Fibroblast of the aortic adventitia (primary cell): ENCODE results near the gene PGBD4. TPM values are rescaled to one million over a fixed set of nuclear protein-coding genes. Genes with fewer than 3 reads are reported as not detected.

Experiments
- DNase-seq: peaks from one replicate; pipeline ENCODE4 v3.0.0-alpha.2; 2010; ENCODE audit warnings: low read depth
- H3K4me3 ChIP-seq: 2 replicates; pipeline ENCODE4 v1.5.1; 2011; ENCODE audit warnings: low read depth, mild to moderate bottlenecking, control low read depth, low read length, moderate library complexity
- total RNA-seq: library from RNA; depleted of rRNA; stranded (reverse); fragments of >200 nt; gene quantifications from 2 replicates; pipeline ENCODE4 v1.2.3, GENCODE V29; 2012; ENCODE audit warnings: low replicate concordance
- TF ChIP-seq, protein P1 (sequence below): IDR thresholded peaks from 2 replicates; pipeline ENCODE4 v1.5.1; 2011; ENCODE audit warnings: mild to moderate bottlenecking, low read length, control low read depth, inconsistent platforms; ENCODE audit not compliant: insufficient read depth

PGBD4 gene
- total RNA-seq, result 1.6 and 2.2 TPM in 2 replicates

GRCh38 chr15:34101366-34102174 is at the start of gene PGBD4, which contains the start of gene EMC7:
PGBD4 (plus strand) TSS chr15:34102083; CDS start chr15:34102532, 449 bp downstream.
EMC7 (minus strand) TSS chr15:34101862; CDS start chr15:34101839, 23 bp downstream.
- H3K4me3 ChIP-seq, result peak within 1 kb of the TSS; percentile 100
- TF ChIP-seq, protein P1, sequence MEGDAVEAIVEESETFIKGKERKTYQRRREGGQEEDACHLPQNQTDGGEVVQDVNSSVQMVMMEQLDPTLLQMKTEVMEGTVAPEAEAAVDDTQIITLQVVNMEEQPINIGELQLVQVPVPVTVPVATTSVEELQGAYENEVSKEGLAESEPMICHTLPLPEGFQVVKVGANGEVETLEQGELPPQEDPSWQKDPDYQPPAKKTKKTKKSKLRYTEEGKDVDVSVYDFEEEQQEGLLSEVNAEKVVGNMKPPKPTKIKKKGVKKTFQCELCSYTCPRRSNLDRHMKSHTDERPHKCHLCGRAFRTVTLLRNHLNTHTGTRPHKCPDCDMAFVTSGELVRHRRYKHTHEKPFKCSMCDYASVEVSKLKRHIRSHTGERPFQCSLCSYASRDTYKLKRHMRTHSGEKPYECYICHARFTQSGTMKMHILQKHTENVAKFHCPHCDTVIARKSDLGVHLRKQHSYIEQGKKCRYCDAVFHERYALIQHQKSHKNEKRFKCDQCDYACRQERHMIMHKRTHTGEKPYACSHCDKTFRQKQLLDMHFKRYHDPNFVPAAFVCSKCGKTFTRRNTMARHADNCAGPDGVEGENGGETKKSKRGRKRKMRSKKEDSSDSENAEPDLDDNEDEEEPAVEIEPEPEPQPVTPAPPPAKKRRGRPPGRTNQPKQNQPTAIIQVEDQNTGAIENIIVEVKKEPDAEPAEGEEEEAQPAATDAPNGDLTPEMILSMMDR, result no peak
- peak; percentile 100 for DNase-seq

- no peak overlapping the region for H3K4me3 ChIP-seq
- TF ChIP-seq, protein P1, result no peak
- DNase-seq, result no peak
These were observed 47.7 kb upstream of the PGBD4 start for GRCh38 chr15:34054081-34054707.

DNA sequence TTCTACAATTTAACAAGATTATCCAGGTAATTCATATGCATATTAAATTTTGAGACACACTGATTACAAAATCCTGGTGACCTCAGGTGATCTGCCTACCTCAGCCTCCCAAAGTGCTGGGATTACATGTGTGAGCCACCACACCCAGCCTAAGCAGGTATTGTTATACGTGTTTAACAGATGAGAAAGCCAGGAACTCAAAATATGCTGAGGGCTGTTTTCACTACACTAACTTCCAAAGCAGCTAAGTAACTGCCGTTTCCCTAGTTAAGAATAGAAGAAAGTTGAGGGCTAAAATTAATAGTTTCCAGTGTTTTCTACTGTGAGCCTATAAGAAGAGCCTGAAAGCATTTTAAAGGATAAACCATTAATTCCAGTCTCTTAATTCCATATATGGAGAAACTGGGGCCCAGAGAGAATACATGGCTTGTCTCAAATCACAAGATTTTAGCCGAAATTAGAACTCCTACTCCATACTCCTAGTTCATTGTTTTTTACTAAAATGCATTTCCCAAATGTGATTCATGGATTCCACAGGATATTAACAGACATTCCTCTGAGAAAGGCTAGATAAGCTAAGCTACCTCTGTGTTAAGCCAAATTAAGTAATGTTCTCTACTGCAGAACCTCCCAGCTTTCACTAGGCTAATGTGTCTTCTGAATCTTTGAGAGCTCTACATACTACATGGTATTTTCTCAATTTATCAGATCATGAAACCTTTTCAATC is 45.9 kb upstream of the PGBD4 start:
- H3K4me3 ChIP-seq, result peak overlapping the region; percentile 7

DNA sequence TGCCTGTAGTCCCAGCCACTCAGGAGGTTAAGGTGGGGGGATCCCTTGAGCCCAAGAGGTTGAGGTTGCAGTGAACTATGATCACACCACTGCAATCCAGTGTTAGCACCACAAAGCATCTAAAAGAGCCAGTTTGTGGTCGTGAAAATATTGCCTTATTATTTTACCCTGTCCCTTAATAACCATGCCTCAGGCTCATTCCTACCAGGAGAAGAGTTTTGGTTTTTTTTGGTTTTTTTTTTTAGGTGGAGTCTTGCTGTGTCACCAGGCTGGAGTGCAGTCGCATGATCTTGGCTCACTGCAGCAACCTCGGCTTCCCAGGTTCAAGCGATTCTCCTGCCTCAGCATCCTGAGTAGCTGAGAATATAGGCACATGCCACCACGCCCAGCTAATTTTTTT is 45.0 kb upstream of the PGBD4 start:
- DNase-seq, result no peak
- TF ChIP-seq, protein P1, result no peak
- H3K4me3 ChIP-seq, result no peak overlapping the region

More for the DNA sequence above, 45.9 kb upstream of the PGBD4 start:
- TF ChIP-seq, protein P1, result no peak
- peak; percentile 97 for DNase-seq

- DNase-seq, result no peak
- H3K4me3 ChIP-seq, result no peak overlapping the region
- TF ChIP-seq, protein P1, result no peak
These were observed 42.4 kb upstream of the PGBD4 start for GRCh38 chr15:34059476-34059875.

DNA sequence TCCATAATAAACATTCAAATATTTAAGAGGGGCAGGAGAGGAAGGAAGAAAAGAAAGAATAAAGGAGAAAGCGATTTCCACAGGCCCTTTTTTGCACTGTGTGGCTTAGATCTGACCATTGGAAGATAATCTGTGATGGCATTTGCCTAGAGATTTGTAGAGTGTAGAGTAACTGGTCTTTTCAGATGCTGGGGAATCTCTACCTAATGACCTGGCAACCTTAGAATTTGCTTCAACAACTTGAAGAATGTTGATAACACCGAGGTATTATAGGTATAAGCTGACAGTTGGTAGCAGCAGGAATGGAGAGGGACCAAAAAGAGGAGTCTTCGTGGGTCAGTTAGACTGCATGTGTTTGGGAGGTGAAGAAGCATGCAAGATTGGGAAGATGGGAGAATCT is 41.9 kb upstream of the PGBD4 start:
- DNase-seq, result no peak
- TF ChIP-seq, protein P1, result no peak
- H3K4me3 ChIP-seq, result no peak overlapping the region
